HG02973 (cell line): ENCODE measurements around the gene PTPRCAP.
"Not testable (repeated sequence)": the region's sequence is repeated elsewhere in the genome, so short reads cannot be mapped to it uniquely, and the experiment has no call there.

ENCODE experiments used
- ATAC-seq: cut with Tn5 transposase; IDR thresholded peaks from one replicate; pipeline ENCODE4 v1.9.1; 2021; ENCODE audit warnings: moderate library complexity; ENCODE audit not compliant: unreplicated experiment

Gene PTPRCAP

GRCh38 chr11:67410984-67411784 lies 26.3 kb downstream of the PTPRCAP start:
- no peak for ATAC-seq

GRCh38 chr11:67410369-67410831 lies 27.1 kb downstream of the PTPRCAP start:
- no peak for ATAC-seq

- ATAC-seq, result no peak
Measured at GRCh38 chr11:67409781-67410368, 27.6 kb downstream of the PTPRCAP start.

GRCh38 chr11:67409261-67409666 lies 28.2 kb downstream of the PTPRCAP start:
- ATAC-seq, result no peak

GRCh38 chr11:67408437-67409200 lies 28.9 kb downstream of the PTPRCAP start:
- no peak for ATAC-seq

DNA sequence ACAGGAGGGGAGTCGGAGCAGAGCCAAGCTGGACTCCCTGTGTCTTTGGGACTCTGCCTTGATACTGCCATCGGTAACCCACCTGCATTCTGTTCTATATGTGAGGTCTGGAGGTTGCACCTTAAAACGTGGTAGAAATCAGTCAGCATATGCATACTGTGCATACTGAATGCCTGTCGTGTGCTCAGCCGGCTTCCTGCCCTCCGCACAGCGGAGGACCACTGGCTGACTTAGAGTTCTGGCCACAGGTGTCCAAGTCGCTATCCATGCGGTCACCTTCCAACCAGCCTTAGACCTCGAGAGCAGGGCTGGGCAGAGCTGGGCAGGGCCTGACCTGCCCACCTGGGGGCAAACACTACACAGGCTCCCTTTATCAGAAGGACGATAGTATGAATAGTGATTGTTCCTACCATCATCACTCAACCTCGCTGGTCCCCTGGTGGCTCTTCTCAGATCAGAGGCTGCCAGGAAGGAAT lies 29.8 kb downstream of the PTPRCAP start:
- ATAC-seq, result no peak

GRCh38 chr11:67406969-67407687 lies 30.4 kb downstream of the PTPRCAP start:
- no peak for ATAC-seq

DNA sequence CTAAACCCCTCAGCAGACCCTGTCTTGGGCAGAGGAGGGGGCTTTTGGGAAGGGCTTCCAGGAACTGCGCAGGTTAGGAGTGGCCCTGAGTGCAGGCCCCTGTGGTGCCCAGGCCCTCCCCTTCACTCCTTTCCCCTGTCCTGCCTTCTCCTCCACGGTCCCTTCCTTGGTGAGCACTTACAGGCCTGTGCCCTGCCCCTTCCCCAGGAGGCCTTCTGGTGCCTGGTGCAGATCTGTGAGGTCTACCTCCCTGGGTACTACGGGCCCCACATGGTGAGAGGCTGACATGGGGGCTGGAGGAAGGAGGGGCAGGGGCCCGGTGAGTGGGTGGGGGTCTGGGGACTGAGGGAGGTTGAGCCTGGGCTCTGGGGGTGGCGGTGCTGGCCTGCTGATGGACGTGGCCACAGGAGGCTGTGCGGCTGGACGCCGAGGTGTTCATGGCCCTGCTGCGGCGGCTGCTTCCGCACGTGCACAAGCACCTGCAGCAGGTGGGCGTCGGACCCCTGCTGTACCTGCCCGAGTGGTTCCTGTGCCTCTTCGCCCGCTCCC lies 31.0 kb downstream of the PTPRCAP start:
- no peak for ATAC-seq

- ATAC-seq, result no peak
Measured at GRCh38 chr11:67405688-67406339, 31.7 kb downstream of the PTPRCAP start.

DNA sequence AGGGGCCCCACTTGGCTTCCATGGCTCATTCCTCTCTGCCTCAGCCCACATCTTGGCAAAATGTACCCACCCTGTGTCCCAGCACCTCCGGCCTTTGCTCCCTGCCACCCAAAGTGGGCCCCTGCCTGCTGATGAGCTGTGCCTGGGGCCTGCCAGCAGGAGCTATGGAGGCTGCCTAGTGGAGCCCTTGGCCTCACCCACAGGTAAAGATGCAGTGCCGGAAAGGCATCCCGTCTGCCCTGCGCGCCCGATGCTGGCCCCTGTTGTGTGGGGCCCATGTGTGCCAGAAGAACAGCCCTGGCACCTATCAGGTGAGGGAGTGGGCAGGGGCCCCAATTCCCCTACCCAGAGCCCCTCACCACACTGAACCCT lies 32.3 kb downstream of the PTPRCAP start:
- ATAC-seq, result no peak

DNA sequence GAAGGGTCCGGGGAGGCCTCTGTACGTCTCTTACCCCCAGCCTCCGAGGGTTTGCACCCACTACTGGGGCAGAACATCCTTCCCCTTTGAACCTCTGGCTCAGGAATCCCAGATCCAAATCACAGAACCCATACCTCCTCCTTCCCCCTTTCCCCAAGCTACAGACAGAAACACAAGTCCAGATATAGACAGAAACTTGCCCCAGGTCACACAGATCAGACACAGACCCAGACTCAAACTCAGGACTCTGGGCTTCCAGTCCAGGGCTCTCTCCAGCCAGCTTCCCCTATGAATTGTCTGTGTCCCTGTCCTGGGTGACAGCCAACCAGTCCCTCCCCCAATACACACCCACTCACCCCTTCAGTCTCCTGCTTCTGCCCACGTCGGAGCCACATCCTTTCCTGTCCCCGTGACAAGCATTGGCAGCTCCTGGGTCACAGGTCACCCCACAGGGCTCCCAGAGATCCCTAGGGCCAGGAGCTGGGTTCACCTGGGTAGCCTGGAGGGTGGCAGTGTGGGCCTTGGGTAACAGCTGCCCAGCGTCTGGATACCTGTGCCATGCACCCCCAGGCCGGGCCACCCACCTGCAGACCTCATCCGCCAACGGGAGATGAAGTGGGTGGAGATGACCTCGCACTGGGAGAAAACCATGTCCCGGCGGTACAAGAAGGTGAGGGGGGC lies 32.8 kb downstream of the PTPRCAP start:
- no peak for ATAC-seq

- not testable (repeated sequence) for ATAC-seq
Measured at GRCh38 chr11:67403085-67403484, 34.4 kb downstream of the PTPRCAP start.

DNA sequence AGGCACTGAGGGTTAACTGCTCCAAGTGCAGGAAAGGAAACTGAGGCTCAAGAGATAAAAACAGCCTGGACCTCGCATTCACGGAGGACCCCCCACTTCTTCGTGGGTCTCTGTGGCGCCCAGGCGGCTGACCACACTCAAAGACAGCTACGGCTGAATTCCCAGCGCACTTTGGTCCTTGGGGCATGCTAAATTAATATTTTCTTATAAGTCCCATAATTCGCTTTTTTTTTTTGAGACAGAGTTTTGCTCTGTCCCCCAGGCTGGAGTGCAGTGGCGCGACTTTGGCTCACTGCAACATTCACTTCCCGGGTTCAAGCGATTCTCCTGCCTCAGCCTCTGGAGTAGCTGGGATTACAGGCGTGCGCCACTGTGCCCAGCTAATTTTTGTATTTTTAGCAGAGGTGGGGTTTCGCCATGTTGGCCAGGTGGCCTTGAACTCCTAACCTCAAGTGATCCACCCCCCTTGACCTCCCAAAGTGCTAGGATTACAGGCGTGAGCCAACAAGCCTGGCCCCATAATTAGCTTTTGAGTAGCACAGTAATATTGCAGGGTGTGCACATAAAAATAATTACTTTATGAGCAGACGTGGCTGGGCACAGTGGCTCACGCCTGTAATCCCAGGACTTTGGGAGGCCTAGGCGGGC lies 35.2 kb downstream of the PTPRCAP start:
- ATAC-seq, result not testable (repeated sequence)

- peak; percentile 50 for ATAC-seq
Measured at GRCh38 chr11:67401495-67402191, 35.8 kb downstream of the PTPRCAP start, which contains the start of gene PPP1CA. Gene PPP1CA (minus strand): TSS chr11:67401858. CDS start chr11:67401782, 76 bp downstream.

GRCh38 chr11:67400942-67401494 lies 36.5 kb downstream of the PTPRCAP start:
- no peak for ATAC-seq

- ATAC-seq, result no peak
Measured at GRCh38 chr11:67400251-67400941, 37.1 kb downstream of the PTPRCAP start.
